Neutrophil (primary cell): ENCODE data around the gene GAR1.

ENCODE experiments used
- H3K27ac ChIP-seq: fragments of 200-600 bp; sonication (generic); 2 replicates; pipeline ENCODE4 v1.5.1; 2016; ENCODE audit warnings: mild to moderate bottlenecking, moderate library complexity
- H3K27me3 ChIP-seq: fragments of 200-600 bp; sonication (generic); 2 replicates; pipeline ENCODE4 v1.6.0; 2016; ENCODE audit warnings: mild to moderate bottlenecking
- H3K36me3 ChIP-seq: fragments of 200-600 bp; sonication (generic); 2 replicates; pipeline ENCODE4 v1.5.1; 2017
- H3K4me1 ChIP-seq, 2 experiments: fragments of 200-600 bp in 1 of 2; sonication (generic) in 1 of 2; 1 replicate in 1 of 2; 2 replicates in 1 of 2; pipeline versions ENCODE4 v1.5.1 to v1.6.1; 2013 to 2016; ENCODE audit warnings: low read depth in 1 of 2, low read length in 1 of 2, mild to moderate bottlenecking in 1 of 2, moderate library complexity in 1 of 2; ENCODE audit not compliant: control insufficient read depth in 1 of 2, insufficient read depth in 1 of 2
- H3K4me3 ChIP-seq, 2 experiments: fragments of 200-600 bp in 1 of 2; sonication (generic) in 1 of 2; 1 replicate in 1 of 2; 2 replicates in 1 of 2; pipeline ENCODE4 v1.5.1; 2013 to 2016; ENCODE audit warnings: low read depth in 1 of 2, low read length in 1 of 2, mild to moderate bottlenecking in 1 of 2, moderate library complexity in 1 of 2
- H3K9me3 ChIP-seq: fragments of 200-600 bp; sonication (generic); 2 replicates; pipeline ENCODE4 v1.5.1; 2016
- TF ChIP-seq, protein P1 (sequence below): fragments of 200-600 bp; sonication (generic); IDR thresholded peaks from 2 replicates; pipeline ENCODE4 v1.5.1; 2016; ENCODE audit warnings: antibody characterized with exemption

The GAR1 gene

DNA sequence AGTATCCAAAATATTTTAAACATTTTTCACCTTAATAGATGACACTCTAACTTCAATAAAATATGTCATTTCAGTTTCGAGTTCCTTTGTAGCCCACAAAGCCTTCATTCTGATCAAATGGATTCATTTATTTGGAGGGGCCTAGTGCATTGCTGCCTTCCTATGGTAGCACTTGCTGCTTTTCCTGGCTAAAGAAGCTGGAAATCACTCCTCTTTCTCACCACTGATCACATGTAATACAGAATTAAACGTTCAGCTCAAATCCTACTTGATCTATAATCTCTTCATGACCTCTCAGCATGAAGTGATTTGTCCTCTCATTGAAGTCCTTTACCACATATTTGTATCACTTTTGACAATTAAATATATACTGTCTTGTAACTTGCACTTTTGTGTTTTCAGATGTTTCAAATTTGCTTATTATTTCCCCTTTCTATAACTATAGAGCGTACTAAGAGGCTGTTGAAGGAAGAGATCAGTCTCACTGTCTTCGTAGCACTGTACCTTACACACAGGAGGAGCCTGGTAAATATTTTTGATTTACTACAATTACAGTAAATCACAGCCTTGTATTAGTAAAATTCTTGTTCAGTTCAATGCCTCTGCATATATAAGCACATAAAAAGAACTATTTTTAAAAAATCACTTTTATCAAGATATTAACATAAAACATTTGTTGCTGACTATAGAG, 14.3 kb upstream of the GAR1 start:
- H3K27me3 ChIP-seq = no peaks in the 10 kb centered on the region
- TF ChIP-seq, protein P1, sequence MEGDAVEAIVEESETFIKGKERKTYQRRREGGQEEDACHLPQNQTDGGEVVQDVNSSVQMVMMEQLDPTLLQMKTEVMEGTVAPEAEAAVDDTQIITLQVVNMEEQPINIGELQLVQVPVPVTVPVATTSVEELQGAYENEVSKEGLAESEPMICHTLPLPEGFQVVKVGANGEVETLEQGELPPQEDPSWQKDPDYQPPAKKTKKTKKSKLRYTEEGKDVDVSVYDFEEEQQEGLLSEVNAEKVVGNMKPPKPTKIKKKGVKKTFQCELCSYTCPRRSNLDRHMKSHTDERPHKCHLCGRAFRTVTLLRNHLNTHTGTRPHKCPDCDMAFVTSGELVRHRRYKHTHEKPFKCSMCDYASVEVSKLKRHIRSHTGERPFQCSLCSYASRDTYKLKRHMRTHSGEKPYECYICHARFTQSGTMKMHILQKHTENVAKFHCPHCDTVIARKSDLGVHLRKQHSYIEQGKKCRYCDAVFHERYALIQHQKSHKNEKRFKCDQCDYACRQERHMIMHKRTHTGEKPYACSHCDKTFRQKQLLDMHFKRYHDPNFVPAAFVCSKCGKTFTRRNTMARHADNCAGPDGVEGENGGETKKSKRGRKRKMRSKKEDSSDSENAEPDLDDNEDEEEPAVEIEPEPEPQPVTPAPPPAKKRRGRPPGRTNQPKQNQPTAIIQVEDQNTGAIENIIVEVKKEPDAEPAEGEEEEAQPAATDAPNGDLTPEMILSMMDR = no peak
- no peaks in the 10 kb centered on the region for H3K9me3 ChIP-seq
- no peaks in the 10 kb centered on the region for H3K36me3 ChIP-seq
- no peak overlapping the region for H3K27ac ChIP-seq
- H3K4me3 ChIP-seq = no peak overlapping the region
- H3K4me1 ChIP-seq = no peaks in the 10 kb centered on the region

DNA sequence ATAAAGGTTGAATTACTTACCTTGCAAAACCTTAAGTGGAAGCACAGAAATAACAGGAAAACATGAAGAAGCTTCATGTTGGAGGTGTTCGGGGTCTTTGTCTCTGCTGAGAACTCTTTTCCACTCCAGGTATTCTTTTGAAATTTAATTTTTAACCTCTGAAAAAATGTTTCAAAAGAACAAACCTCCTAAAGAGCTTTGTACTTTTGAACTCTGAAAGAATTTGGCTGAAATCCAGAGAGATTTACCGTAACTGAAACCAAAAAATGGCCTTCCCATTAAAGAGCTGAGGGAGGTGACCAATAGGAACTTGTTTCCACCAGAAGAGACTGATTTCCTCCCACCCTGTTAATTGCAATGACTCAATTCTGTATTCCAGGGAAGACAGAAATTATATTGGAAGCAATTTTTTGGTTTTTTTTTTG, 13.7 kb upstream of the GAR1 start, which contains the start of gene CFI:
TSS of gene CFI (minus strand) at position 105 of the 425 bp plus-strand sequence. CDS start at position 77, 28 bp downstream.
- Histone ChIP-seq H3K27ac (no peak within 1 kb of the TSS), H3K27me3 (no peaks in the 10 kb centered on the region), H3K9me3 (no peaks in the 10 kb centered on the region), H3K4me1 (no peaks in the 10 kb centered on the region), H3K36me3 (no peaks in the 10 kb centered on the region), H3K4me3 (no peak within 1 kb of the TSS)
- TF ChIP-seq, protein P1 = no peak

DNA sequence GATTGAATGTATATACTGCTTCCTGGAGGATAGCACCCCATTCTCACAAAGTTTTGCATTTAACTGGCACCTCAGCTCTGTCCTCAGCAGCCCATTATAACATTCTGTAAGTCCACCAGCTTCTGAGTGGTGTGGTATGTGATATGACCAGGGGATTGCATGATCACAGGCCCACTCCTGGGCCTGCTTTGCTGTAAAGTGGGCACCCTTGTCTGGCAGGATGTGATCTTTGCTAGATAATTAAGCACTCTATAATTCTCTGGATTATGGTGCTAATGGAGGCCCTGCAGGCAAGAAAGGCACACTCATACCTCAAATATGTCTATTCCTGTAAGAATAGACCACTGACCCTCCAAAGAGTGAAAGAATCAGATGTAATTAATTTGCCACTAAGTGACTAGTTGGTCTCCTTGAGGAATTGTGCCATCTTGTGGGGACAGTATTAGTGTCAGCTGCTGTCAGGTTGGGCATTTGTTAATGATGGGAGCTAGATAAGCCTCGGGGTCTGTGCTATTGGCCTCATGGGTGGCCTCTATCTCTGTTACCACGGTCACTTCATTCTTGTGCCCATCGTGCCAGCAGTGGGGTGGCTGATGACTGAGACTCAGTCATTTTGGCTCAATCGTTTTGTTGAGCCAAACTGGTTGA, 11.5 kb upstream of the GAR1 start:
- H3K27ac ChIP-seq = no peak overlapping the region
- no peaks in the 10 kb centered on the region for H3K4me1 ChIP-seq
- TF ChIP-seq, protein P1 = no peak
- H3K27me3 ChIP-seq = no peaks in the 10 kb centered on the region
- H3K4me3 ChIP-seq = no peak overlapping the region
- H3K36me3 ChIP-seq = no peaks in the 10 kb centered on the region
- no peaks in the 10 kb centered on the region for H3K9me3 ChIP-seq

DNA sequence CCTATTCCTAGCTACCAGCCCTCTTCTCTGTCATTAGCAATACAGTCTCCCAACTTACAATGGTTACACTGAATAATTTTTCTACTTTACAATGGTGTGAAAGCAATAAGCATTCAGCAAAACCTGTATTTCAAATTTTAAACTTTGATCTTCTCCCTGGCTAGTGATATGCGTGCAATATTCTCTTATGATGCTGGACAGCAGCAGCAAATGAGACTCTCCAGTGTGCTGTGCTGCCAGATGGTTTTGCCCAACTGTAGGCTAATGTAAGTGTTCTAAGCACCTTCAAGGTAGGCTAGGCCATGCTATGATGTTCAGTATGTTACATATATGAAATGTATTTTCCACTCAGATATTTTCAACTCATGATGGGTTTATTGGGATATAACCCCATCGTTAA, 5.9 kb upstream of the GAR1 start:
- no peaks in the 10 kb centered on the region for H3K9me3 ChIP-seq
- H3K4me1 ChIP-seq = peaks cover 13 to 14% of the 10 kb centered on the region in 2 experiments
- H3K36me3 ChIP-seq = no peaks in the 10 kb centered on the region
- no peak overlapping the region for H3K27ac ChIP-seq
- TF ChIP-seq, protein P1 = no peak
- no peaks in the 10 kb centered on the region for H3K27me3 ChIP-seq
- no peak overlapping the region for H3K4me3 ChIP-seq

DNA sequence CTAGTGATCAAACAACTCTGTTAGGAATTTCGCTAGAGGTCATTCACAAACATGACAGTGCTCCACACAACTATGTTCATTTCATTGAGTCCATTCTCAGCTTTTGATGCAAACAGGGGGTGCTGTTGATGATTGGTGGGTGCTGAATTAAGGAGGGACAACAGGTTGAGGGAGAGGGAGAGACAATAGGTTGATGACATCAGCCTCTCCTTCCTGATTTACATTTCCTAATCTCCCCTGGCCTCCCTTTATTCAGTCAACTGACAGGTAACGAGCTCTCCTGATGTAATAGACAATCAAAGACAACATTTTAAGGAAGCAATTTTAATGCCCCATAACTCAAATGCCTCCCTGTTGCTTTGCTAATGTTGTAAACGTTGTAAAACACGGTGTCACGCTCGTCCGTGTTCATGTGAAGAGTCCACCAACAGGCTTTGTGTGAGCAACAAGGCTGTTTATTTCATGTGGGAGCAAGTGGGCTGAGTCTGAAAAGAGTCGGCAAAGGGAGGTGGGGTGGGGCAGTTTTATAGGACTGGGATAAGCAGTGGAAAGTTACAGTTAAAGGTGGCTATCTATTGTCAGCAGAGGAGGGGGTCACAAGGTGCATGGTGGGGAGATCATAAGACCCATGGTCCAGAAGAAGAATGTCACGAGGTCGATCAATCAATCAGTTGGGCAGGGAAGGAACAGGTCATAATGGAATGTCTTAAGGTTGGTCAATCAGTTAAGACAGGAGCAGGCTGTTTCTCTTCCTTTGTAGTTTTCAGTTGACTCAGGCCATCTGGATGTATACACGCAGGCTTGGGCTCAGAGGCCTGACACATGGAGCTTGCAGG, 4.8 kb upstream of the GAR1 start:
- TF ChIP-seq, protein P1 = no peak
- Histone ChIP-seq H3K9me3 (no peaks in the 10 kb centered on the region), H3K27me3 (no peaks in the 10 kb centered on the region), H3K4me1 (peaks cover 17 to 19% of the 10 kb centered on the region in 2 experiments), H3K4me3 (no peak overlapping the region), H3K27ac (no peak overlapping the region), H3K36me3 (no peaks in the 10 kb centered on the region)
